NCI-H1092 treated with DMSO at 0.1 percent for 48 hours (cell line): ENCODE data around the gene PNN.
"Not testable (repeated sequence)": the region's sequence is repeated elsewhere in the genome, so short reads cannot be mapped to it uniquely, and the experiment has no call there.

Source experiments
- DNase-seq: peaks from one replicate; lab custom pipeline; 2025; lab: John Stamatoyannopoulos, UW

The PNN gene

GRCh38 chr14:39181026-39181692, 6.1 kb downstream of the PNN start:
- DNase-seq: no peak

GRCh38 chr14:39181693-39182047, 6.6 kb downstream of the PNN start:
- DNase-seq: no peak

DNA sequence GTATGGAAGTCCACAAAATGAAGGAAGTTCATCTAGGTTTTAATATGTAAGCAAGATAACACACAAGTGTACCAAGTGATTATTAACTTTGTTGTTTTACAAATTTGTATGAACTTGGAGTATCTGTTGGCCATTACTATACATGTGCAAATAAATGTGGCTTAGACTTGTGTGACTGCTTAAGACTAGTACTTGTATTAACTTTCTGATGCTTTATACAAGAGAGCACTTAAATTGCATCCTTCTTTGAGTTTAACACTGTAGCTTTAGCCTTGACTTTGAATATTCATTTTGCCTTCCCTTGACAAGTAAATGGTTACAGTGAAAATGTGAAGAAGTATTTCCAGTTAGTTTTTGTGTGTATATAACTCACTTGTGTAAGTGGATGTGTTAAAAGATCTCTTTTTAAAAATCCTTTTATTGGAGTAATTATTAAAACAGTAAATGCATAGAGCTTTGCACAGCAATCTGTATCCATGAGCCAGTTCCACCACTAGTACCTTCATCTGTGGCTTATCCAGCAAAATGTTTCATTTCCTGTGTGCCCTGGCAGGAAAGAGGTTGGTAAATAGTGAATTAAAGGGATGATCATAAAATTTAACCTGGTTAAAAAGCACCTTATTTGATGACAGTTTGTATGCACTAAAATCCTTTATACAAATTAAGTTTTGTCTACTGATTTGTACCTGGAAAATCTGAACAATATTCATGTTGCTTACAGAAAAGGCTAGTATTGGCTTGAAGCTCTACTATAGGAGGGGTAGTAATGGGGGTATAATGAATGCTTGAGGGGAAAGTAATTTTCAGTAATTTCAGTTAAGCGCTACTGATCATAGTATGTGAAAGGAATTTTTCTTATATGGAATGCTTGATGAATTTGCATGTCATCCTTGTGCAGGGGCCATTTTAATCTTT, 8.0 kb downstream of the PNN start:
- no peak for DNase-seq

GRCh38 chr14:39183685-39184003, 8.6 kb downstream of the PNN start:
- not testable (repeated sequence) for DNase-seq

DNA sequence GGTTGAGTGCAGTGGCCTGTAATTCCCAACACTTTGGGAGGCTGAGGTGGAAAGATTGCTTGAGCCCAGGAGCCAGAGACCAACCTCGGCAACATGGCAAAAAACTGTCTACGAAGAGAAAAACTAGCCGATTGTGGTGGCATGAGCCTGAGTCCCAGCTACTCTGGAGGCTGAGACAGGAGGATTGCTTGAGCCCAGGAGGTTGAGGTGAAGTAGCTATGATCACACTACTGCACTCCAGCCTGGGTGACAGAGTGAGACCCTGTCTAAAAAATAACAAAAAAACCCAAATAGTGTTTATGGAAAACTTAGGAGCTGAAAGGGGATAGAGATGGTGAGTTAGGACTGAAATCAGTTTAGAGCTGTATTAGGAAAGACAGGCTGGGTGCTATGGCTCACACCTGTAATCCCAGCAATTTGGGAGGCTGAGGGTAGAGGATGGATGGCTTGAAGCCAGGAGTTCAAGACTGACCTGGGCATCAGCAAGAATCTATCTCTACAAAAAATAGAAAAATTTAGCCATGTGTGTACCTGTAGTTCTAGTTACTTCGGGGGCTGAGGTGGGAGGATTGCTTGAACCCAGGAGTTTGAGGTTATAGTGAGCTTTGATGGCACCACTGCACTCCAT, 9.7 kb downstream of the PNN start:
- no peak for DNase-seq

GRCh38 chr14:39185256-39186049, 10.4 kb downstream of the PNN start:
- DNase-seq: no peak

DNA sequence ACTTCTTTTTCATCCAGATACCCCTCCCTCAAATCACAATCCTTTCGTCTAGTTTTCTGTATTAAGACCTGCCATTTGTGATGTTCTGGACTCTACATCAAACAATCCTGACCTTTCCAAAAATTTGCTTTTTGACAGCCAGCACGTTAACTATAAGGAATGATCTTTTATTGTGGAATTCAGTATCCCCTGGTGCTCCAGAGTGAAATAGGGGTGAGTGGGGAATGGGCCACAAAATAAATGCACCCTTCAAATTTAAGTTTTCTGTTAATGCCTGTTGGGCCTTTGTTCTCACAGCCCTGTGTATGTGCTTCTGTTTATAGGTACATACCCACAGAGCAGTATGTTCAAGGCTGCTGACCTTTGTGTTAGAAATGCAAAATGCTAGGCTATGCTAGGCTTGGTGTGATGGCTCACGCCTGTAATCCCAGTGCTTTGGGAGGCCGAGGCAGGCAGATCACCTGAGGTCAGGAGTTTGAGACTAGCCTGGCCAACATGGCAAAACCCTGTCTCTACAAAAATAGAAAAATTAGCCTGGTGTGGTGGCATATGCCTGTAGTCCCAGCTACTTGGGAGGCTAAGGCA, 12.0 kb downstream of the PNN start:
- no peak for DNase-seq

GRCh38 chr14:39203659-39204606, 28.9 kb downstream of the PNN start:
- DNase-seq: no peak

DNA sequence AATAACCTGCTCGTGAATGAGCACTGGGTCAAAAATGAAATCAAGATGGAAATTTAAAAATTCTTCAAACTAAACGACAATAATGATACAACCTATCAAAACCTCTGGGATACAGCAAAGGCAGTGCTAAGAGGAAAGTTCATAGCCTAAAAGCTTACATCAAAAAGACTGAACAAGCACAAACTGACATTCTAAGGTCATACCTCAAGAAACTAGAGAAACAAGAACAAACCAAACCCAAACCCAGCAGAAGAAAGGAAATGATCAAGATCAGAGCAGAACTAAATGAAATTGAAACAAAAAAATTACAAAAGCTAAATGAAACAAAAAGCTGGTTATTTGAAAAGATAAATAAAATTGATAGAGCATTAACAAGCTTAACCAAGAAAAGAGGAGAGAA, 32.4 kb downstream of the PNN start:
- DNase-seq: not testable (repeated sequence)

DNA sequence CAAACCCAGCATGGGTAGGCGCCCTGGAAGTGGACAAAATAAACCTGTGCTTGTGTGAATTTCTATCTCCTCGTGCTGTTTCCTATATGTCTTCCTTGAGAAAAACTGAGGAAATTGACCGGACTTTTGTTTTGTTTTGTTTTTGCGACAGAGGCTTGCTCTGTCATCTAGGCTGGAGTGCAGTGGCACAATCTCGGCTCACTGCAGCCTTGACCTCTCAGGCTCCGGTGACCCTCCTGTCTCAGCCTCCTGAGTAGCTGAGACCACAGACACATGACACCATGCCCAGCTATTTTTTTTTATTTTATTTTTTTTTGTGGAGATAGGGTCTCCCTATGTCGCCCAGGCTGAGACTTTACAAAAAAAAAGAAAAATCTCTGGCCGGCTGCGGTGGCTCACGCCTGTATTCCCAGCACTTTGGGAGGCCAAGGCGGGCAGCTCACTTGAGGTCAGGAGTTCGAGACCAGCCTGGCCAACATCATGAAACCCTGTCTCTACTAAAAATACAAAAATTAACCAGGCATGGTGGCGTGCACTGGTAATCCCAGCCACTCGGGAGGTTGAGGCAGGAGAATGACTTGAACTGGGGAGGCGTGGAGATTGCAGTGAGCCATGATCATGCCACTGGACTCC, 36.2 kb downstream of the PNN start:
- no peak for DNase-seq

DNA sequence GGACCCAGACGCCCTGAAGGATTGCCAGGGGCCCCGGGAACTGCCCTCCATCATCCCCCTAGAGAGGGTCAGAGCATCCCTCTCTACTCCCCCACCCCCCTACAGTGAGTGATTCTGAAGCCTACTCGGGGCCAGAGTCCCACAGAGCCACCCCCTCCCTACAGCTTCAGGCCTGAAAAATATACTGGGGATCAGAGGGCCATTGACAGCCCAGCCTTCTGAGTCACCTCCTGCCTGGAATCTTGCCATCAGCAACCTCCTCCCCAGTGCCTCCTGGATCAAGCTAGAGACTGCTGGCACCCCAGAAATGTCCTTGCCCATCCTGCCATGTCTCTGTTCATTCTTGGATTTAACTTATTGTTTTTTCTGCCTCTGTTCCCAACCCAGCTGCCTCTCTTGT, 37.0 kb downstream of the PNN start:
- no peak for DNase-seq

GRCh38 chr14:39212693-39213092, 37.6 kb downstream of the PNN start:
- DNase-seq: no peak

DNA sequence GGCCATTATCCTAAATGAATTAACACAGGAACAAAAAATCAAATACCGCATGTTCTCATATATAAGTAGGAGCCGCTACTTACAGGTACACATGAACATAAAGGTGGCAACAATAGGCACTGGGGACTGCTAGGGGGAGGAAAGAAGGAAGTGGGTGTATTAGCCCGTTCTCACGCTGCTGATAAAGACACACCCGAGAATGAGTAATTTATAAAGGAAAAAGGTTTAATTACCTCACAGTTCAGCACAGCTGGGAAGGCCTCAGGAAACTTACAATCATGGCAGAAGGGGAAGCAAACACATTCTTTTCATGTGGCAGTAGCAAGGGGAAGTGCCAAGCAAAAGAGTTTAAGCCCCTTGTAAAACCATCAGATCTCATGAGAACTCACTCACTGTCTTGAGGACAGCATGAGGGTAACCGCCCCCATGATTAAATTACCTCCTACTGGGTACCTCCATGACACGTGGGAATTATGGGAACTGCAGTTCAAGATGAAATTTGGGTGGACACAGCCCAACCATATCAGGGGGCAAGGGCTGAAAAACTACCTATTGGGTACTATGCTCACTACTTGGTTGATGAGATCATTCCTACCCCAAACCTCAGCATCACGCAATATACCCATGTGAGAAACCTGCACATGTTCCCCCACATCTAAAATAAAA, 42.3 kb downstream of the PNN start:
- DNase-seq: no peak

GRCh38 chr14:39218171-39218769, 43.2 kb downstream of the PNN start:
- DNase-seq: no peak

- DNase-seq: no peak
These were observed 44.0 kb downstream of the PNN start for GRCh38 chr14:39219075-39219499.

GRCh38 chr14:39220473-39220872, 45.4 kb downstream of the PNN start:
- DNase-seq: not testable (repeated sequence)

DNA sequence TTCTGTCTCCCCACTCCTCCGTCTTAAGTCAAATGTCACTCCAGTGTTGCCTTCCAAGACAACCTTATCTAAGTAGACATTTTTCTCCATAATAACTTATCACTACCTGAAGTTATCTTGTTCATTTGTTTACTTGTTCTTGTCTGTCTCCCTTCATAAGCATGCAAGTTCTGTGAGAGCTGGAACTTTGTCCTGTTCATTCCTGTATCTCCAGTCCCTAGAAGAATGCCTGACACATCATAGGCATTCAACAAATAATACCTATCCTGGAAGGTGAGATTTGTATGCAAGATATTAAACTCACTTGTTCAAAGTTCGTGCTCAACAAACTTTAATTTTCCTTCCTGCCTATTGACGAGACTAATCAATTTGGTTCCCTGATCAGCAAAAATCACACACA, 53.0 kb downstream of the PNN start:
- no peak for DNase-seq

DNA sequence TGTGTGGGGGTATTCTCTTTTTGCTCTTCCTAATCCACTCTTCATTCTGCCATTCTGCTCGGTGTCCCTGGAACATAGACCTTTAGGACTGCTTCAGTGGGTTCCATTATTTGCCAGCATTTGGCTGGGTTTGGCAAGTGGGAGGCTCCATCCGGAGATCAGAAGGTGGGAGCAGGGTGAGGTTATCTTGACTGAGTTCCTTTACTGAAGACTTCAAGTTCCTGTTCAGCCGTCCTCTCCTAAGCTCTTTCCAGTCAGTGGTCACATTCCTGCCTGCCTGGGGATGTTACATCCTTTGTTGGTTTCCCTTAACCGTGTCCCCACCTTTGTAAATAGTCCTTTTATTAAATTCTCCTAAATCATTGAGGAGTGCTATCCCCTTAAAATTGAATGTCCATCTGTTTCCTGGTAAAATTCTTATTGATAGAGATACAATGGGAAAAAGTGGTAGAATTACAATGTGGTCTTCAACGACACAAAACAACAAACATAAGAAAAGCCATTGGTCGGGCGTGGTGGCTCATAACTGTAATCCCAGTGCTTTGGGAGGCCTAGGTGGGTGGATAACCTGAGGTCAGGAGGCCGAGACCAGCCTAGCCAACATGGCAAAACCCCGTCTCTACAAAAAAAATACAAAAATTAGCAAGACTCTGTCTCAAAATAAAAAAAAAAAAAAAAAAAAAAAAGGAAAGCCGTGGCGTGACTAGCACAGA, 53.6 kb downstream of the PNN start:
- DNase-seq: no peak

DNA sequence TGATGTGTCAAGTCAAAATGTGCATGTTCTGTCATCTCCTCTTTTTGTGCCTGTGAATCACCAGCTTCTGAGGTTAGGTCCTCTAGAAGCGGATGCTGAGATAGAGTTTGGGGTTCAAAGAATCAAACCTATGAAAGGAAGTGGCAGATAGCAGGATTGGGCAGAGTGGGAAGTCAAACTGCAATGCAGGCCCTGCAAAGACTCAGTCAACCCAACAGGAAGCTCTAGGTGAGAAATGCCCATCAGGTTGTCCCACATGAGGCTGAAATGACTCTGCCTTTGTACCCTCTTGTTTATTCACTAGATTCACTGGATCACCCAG, 54.1 kb downstream of the PNN start:
- DNase-seq: no peak
